NCI-H510A (cell line): ENCODE measurements around the gene SEMA3C.

Experiments
- DNase-seq: peaks from one replicate; lab custom pipeline; 2025; lab: John Stamatoyannopoulos, UW

SEMA3C gene

GRCh38 chr7:80775897-80776296 is 143.0 kb downstream of the SEMA3C start:
- DNase-seq = no peak

DNA sequence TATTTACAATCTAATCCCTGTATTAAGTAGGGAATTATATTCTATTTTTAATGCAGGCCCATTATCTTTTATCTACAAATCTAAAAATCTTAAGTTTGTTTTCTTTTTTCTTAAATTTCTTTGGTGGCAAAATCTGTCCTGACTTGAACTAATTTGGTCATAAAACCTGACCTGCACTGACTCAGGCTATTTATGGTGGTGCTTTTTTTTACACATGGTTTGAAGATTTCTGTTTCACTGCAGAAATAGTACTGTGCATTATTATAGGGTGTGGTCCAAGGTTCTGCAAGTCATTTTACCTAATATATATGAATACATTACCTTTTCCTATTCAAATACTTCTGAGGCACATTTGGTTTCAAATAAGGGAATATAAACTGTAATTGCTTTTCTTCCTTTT is 143.4 kb downstream of the SEMA3C start:
- no peak for DNase-seq

GRCh38 chr7:80774843-80775242 is 144.0 kb downstream of the SEMA3C start:
- no peak for DNase-seq

GRCh38 chr7:80773787-80774508 is 144.9 kb downstream of the SEMA3C start:
- DNase-seq = no peak

- DNase-seq = no peak
Observed at GRCh38 chr7:80772347-80772993, 146.4 kb downstream of the SEMA3C start.

- no peak for DNase-seq
Observed at GRCh38 chr7:80771523-80771922, 147.3 kb downstream of the SEMA3C start.

GRCh38 chr7:80770675-80771081 is 148.2 kb downstream of the SEMA3C start:
- no peak for DNase-seq

GRCh38 chr7:80770061-80770460 is 148.8 kb downstream of the SEMA3C start:
- DNase-seq = no peak

GRCh38 chr7:80768756-80769155 is 150.1 kb downstream of the SEMA3C start:
- DNase-seq = no peak

- DNase-seq = no peak
Observed at GRCh38 chr7:80767654-80768053, 151.2 kb downstream of the SEMA3C start.

DNA sequence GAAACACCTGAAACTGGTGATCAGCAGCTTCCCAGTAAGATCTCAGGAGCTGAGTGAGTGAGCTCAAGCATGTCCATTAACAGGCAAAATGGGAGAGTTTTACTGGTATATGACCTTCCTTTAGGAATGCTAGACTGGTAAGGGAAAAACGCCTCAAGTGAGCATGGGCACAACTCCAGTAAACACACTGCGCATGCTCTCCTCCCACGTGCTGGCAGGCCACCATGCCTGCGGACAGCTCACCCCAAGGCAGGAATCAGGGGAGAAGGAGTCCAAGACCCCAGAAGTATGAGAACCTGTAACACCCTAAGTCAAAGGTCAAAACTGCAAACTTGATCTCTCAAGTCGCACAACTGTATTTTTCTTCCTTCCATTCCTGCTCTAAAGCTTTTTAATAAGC is 152.1 kb downstream of the SEMA3C start:
- no peak for DNase-seq

GRCh38 chr7:80764132-80764531 is 154.7 kb downstream of the SEMA3C start:
- no peak for DNase-seq

- no peak for DNase-seq
Observed at GRCh38 chr7:80763704-80764103, 155.1 kb downstream of the SEMA3C start.

DNA sequence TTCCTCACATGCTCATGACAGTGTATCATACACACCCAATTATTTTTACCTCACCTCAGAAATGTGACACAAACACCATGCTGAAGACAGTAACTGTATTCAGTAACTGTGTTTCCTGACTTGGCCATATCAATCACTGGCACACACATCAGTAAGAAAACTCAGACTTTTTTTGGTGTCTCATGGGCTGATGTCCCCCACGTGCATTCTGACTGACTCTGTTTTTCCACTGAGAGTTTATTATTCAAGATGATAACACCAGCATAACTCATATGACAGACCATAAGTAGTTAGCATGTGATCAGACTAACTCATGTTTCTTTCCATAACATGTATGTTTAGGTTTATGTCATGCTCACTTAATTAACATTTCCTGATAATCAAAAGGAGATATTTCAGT is 155.6 kb downstream of the SEMA3C start:
- no peak for DNase-seq

DNA sequence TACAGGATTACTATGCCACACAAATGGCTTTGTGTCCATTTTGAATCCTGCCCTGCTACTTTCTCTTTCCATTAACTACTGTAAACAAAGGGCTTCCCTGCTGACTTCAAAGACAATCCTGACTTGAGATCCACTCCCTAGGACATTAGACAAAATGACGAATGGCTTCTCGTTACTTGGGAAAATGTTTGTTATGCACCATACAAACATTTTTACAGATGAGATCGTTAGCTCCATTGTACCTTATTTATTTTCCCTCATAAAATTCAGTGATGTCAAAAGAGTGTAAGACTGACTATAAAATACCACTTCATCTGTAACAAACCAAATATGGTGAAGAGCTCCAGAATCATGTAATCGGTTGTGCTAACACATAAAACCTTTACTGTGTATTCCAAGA is 158.6 kb downstream of the SEMA3C start:
- DNase-seq = no peak

DNA sequence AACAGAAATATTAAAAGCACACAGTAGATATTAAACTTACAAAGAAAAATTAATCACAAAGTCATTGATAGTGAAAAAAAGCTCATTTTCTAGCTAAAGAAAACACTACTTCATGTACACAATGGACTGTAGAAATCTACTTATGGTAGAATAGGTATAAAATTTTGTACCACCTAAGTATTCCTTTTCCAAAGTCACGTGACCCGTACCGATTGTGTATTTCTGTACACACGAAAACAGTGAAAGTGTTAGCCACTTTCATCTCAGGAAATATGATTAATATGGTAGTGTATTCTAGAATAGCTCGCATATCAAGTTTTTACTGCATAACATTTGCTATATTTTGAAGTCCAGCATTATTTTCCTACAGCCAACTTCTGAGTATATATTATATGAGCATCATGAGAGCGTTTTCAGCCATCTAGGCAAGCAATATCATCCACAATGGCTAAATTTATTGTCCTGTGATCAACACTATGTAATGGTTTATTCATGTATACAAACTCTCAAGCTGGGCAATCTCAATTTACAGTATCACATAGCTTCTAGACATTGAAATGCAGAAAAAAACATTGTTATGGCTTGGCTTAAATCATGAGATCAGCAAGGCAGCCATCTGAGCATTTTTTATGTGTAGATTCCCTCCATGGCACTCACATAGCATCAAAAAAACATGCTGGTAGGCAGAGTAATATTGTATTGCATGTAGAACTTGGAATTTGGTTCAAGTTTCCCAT is 165.7 kb downstream of the SEMA3C start:
- no peak for DNase-seq

DNA sequence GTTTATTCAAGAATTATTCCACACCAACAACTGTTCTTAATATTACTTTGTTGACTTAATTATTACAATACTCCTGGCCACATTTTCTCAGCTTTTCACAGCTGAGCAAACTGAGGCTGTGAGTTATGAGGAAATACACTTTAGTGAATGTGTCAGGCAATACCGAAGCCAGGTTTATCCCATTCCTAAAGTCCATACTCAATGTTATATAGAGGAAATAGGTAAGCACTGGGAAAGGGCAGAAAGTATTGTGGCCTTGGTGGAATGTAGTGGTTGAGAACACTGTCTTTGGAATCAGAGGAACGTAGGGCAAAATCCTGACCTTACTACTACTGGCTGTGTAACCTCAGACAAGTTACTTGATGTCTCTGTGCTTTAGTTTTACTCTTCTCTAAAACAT is 169.6 kb downstream of the SEMA3C start:
- no peak for DNase-seq

- DNase-seq = no peak
Observed at GRCh38 chr7:80748363-80749042, 170.3 kb downstream of the SEMA3C start.

GRCh38 chr7:80740778-80741545 is 177.9 kb downstream of the SEMA3C start:
- DNase-seq = no peak

DNA sequence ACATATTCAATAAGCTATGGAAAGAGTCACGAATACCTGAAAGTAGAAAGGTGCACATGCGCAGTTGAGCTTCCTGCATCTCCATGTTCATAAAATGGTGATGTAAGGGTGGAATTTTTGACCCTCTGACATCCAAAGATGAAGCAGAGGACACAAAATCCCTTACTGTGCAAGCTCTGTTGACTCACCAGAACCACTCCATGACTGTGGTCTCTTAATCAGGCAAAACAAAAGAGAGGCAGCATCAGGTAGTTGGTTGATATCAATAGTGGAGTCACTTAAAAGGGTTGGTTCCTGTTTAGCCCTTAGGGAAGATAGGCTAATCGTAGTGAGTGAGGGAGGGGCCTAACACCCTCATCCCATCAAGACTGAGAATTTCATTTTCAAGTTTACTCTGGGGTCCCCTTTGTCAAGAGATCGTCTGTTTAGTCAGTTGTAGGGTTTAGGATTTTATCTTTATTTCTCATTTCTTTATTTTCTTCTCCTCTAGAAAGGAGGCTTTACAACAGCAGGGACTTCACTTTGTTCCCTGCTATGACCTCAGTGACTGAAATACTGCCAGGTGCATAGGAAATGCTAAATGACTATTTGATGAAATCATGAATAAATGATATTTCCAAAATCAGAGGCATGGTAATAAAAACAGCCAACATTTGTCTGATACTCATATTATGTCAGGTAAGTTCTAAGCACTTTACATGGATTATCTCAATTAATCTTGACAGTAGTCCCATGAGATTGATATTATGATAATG is 182.3 kb downstream of the SEMA3C start:
- DNase-seq = no peak

- DNase-seq = no peak
Observed at GRCh38 chr7:80735330-80735729, 183.5 kb downstream of the SEMA3C start.
